Stomach smooth muscle (tissue), 2 donors: ENCODE measurements around the gene ZNF428.
"Not testable (repeated sequence)": the region's sequence is repeated elsewhere in the genome, so short reads cannot be mapped to it uniquely, and the experiment has no call there.

Experiments
- H3K27ac ChIP-seq: one replicate; pipeline ENCODE4 v1.7.0; 2013; ENCODE audit warnings: mild to moderate bottlenecking, low read length, inconsistent platforms
- H3K27me3 ChIP-seq, 2 donors: one replicate each; pipeline ENCODE4 v1.7.0; 2013; ENCODE audit warnings: low read length in 2 of 2; ENCODE audit not compliant: insufficient read depth in 2 of 2, control insufficient read depth in 1 of 2
- H3K36me3 ChIP-seq, 2 donors: one replicate each; pipeline ENCODE4 v1.7.0; 2013; ENCODE audit warnings: low read length in 2 of 2; ENCODE audit not compliant: control insufficient read depth in 2 of 2, insufficient read depth in 2 of 2
- H3K4me1 ChIP-seq: one replicate; pipeline ENCODE4 v1.7.0; 2013; ENCODE audit warnings: low read length; ENCODE audit not compliant: control insufficient read depth, insufficient read depth
- H3K4me3 ChIP-seq, 2 donors: one replicate each; pipeline ENCODE4 v1.7.0; 2013; ENCODE audit warnings: low read length in 2 of 2
- H3K9ac ChIP-seq, 2 donors: one replicate each; pipeline ENCODE4 v1.7.0; 2013; ENCODE audit warnings: low read length in 2 of 2, mild to moderate bottlenecking in 1 of 2
- H3K9me3 ChIP-seq, 2 donors: one replicate each; pipeline ENCODE4 v1.7.0; 2013; ENCODE audit warnings: low read length in 2 of 2; ENCODE audit not compliant: control insufficient read depth in 2 of 2
- donor health status: healthy.
- donor health status: Pancreatic carcinoma.

The ZNF428 gene

GRCh38 chr19:43656436-43656835 lies 37.0 kb upstream of the ZNF428 start:
- Histone ChIP-seq H3K9ac (no peak overlapping the region), H3K4me1 (peaks cover 6% of the 10 kb centered on the region), H3K27me3 (no peaks in the 10 kb centered on the region), H3K4me3 (no peak overlapping the region), H3K27ac (no peak overlapping the region), H3K36me3 (peaks cover 2 to 3% of the 10 kb centered on the region in 2 donors), H3K9me3 (no peaks in the 10 kb centered on the region)

GRCh38 chr19:43652546-43652874 lies 33.1 kb upstream of the ZNF428 start:
- Histone ChIP-seq H3K4me1 (peaks cover 6% of the 10 kb centered on the region), H3K36me3 (peaks cover 2 to 6% of the 10 kb centered on the region in 2 donors), H3K27me3 (no peaks in the 10 kb centered on the region), H3K4me3 (no peak overlapping the region), H3K9me3 (no peaks in the 10 kb centered on the region), H3K27ac (no peak overlapping the region), H3K9ac (no peak overlapping the region)

GRCh38 chr19:43651758-43652545 lies 32.5 kb upstream of the ZNF428 start:
- H3K9me3 ChIP-seq: no peaks in the 10 kb centered on the region
- H3K4me1 ChIP-seq: peaks cover 6% of the 10 kb centered on the region
- no peak overlapping the region for H3K27ac ChIP-seq
- peak overlapping the region in 1 of 2 donors; percentile 51 for H3K9ac ChIP-seq
- H3K4me3 ChIP-seq: peak overlapping the region in 1 of 2 donors; percentile 49
- H3K27me3 ChIP-seq: no peaks in the 10 kb centered on the region
- H3K36me3 ChIP-seq: peaks cover 2 to 7% of the 10 kb centered on the region in 2 donors

GRCh38 chr19:43650276-43650675 lies 30.8 kb upstream of the ZNF428 start:
- not testable (repeated sequence) for H3K9ac ChIP-seq, H3K4me3 ChIP-seq, H3K27me3 ChIP-seq, H3K36me3 ChIP-seq, H3K9me3 ChIP-seq, H3K4me1 ChIP-seq, H3K27ac ChIP-seq

GRCh38 chr19:43649514-43649913 lies 30.1 kb upstream of the ZNF428 start:
- H3K27me3 ChIP-seq: no peaks in the 10 kb centered on the region
- H3K9ac ChIP-seq: no peak overlapping the region
- peaks cover 0 to 5% of the 10 kb centered on the region in 2 donors for H3K36me3 ChIP-seq
- no peak overlapping the region for H3K4me3 ChIP-seq
- H3K9me3 ChIP-seq: no peaks in the 10 kb centered on the region
- peaks cover 6% of the 10 kb centered on the region for H3K4me1 ChIP-seq
- H3K27ac ChIP-seq: no peak overlapping the region

GRCh38 chr19:43648633-43649032 lies 29.2 kb upstream of the ZNF428 start:
- H3K4me3 ChIP-seq: no peak overlapping the region
- H3K27ac ChIP-seq: no peak overlapping the region
- H3K27me3 ChIP-seq: no peaks in the 10 kb centered on the region
- H3K9ac ChIP-seq: no peak overlapping the region
- H3K9me3 ChIP-seq: no peaks in the 10 kb centered on the region
- peaks cover 0 to 5% of the 10 kb centered on the region in 2 donors for H3K36me3 ChIP-seq
- H3K4me1 ChIP-seq: peaks cover 6% of the 10 kb centered on the region

- peaks cover 0 to 5% of the 10 kb centered on the region in 2 donors for H3K36me3 ChIP-seq
- H3K4me1 ChIP-seq: peaks cover 12% of the 10 kb centered on the region
- no peaks in the 10 kb centered on the region for H3K9me3 ChIP-seq
- H3K27me3 ChIP-seq: no peaks in the 10 kb centered on the region
- H3K4me3 ChIP-seq: no peak overlapping the region
- no peak overlapping the region for H3K27ac ChIP-seq
- H3K9ac ChIP-seq: no peak overlapping the region
These were observed 24.8 kb upstream of the ZNF428 start for GRCh38 chr19:43644181-43644580.

- H3K9ac ChIP-seq: no peak overlapping the region
- H3K27me3 ChIP-seq: no peaks in the 10 kb centered on the region
- H3K4me1 ChIP-seq: peaks cover 17% of the 10 kb centered on the region
- H3K36me3 ChIP-seq: peaks cover 0 to 2% of the 10 kb centered on the region in 2 donors
- H3K4me3 ChIP-seq: no peak overlapping the region
- no peaks in the 10 kb centered on the region for H3K9me3 ChIP-seq
- H3K27ac ChIP-seq: no peak overlapping the region
These were observed 23.9 kb upstream of the ZNF428 start for GRCh38 chr19:43643326-43643725.

GRCh38 chr19:43642531-43642930 lies 23.1 kb upstream of the ZNF428 start:
- Histone ChIP-seq H3K27ac (no peak overlapping the region), H3K4me3 (no peak overlapping the region), H3K9ac (no peak overlapping the region), H3K4me1 (peaks cover 17% of the 10 kb centered on the region), H3K36me3 (peaks cover 0 to 2% of the 10 kb centered on the region in 2 donors), H3K9me3 (no peaks in the 10 kb centered on the region), H3K27me3 (no peaks in the 10 kb centered on the region)

GRCh38 chr19:43641333-43641732 lies 21.9 kb upstream of the ZNF428 start:
- H3K9ac ChIP-seq: no peak overlapping the region
- H3K27me3 ChIP-seq: no peaks in the 10 kb centered on the region
- no peak overlapping the region for H3K4me3 ChIP-seq
- no peaks in the 10 kb centered on the region for H3K9me3 ChIP-seq
- no peak overlapping the region for H3K27ac ChIP-seq
- no peaks in the 10 kb centered on the region for H3K36me3 ChIP-seq
- peaks cover 17% of the 10 kb centered on the region for H3K4me1 ChIP-seq

GRCh38 chr19:43640424-43640757 lies 21.0 kb upstream of the ZNF428 start:
- peaks cover 17% of the 10 kb centered on the region for H3K4me1 ChIP-seq
- no peak overlapping the region for H3K27ac ChIP-seq
- H3K27me3 ChIP-seq: no peaks in the 10 kb centered on the region
- peak overlapping the region; percentile 59 to 75 for H3K4me3 ChIP-seq
- no peaks in the 10 kb centered on the region for H3K36me3 ChIP-seq
- peak overlapping the region; percentile 38 to 66 for H3K9ac ChIP-seq
- no peaks in the 10 kb centered on the region for H3K9me3 ChIP-seq
